Choroid plexus epithelial cell (primary cell): ENCODE results near the gene SIGLEC1.

Source experiments
- DNase-seq: peaks from one replicate; pipeline ENCODE4 v3.0.0-alpha.2; 2010; ENCODE audit warnings: low read depth
- H3K4me3 ChIP-seq: 2 replicates; pipeline ENCODE4 v1.5.1; 2011; ENCODE audit warnings: low read depth, mild to moderate bottlenecking, control low read depth, low read length, moderate library complexity
- CTCF ChIP-seq: conservative IDR thresholded peaks from 2 replicates; pipeline ENCODE4 v1.5.1; 2011; ENCODE audit warnings: low read depth, mild to moderate bottlenecking, control low read depth, inconsistent platforms, low read length, moderate library complexity

The SIGLEC1 gene

GRCh38 chr20:3680701-3681351 is 31.6 kb downstream of the SIGLEC1 start:
- TF ChIP-seq CTCF, result no peak
- DNase-seq, result peak; percentile 21
- H3K4me3 ChIP-seq, result peak overlapping the region; percentile 65

GRCh38 chr20:3679749-3680700 is 32.4 kb downstream of the SIGLEC1 start:
- peak; percentile 76 for DNase-seq
- peak overlapping the region; percentile 65 for H3K4me3 ChIP-seq
- TF ChIP-seq CTCF, result no peak

GRCh38 chr20:3678856-3679720 is 33.3 kb downstream of the SIGLEC1 start:
- no peak for TF ChIP-seq CTCF
- no peak overlapping the region for H3K4me3 ChIP-seq
- no peak for DNase-seq

- no peak for DNase-seq
- no peak for TF ChIP-seq CTCF
- no peak overlapping the region for H3K4me3 ChIP-seq
These were observed 34.2 kb downstream of the SIGLEC1 start for GRCh38 chr20:3678198-3678597.

GRCh38 chr20:3677733-3678132 is 34.7 kb downstream of the SIGLEC1 start:
- DNase-seq, result peak; percentile 37
- TF ChIP-seq CTCF, result no peak

GRCh38 chr20:3674995-3675900 is 37.2 kb downstream of the SIGLEC1 start:
- DNase-seq, result no peak
- H3K4me3 ChIP-seq, result no peak overlapping the region
- TF ChIP-seq CTCF, result no peak

More at GRCh38 chr20:3677733-3678132, 34.7 kb downstream of the SIGLEC1 start:
- no peak overlapping the region for H3K4me3 ChIP-seq
